Right lobe of liver (tissue), 6 donors: ENCODE data around the gene CLDN7. TPM values are rescaled to one million over a fixed set of nuclear protein-coding genes. Genes with fewer than 3 reads are reported as not detected.

Experiments used
- ATAC-seq, 4 donors: fragments of 200-7000 bp; cut with Tn5 transposase; one replicate each; pipeline ENCODE4 v1.9.1; 2020; ENCODE audit warnings: mild to moderate bottlenecking in 4 of 4, moderate library complexity in 4 of 4
- DNase-seq, 3 donors: peaks; one replicate each; pipeline ENCODE4 v3.0.0-alpha.2; 2020
- H3K27ac ChIP-seq, 3 donors: fragments of 200-600 bp; one replicate each; pipeline ENCODE4 v1.8.0; 2022
- H3K27me3 ChIP-seq, 2 donors: fragments of 200-600 bp; one replicate each; pipeline ENCODE4 v1.8.0; 2022
- H3K36me3 ChIP-seq, 4 donors: fragments of 200-600 bp; sonication (generic) in 1 of 4; one replicate each; pipeline versions ENCODE4 v1.5.1 to v1.8.0; 2017 to 2022; ENCODE audit warnings: control low read depth in 1 of 4
- H3K4me1 ChIP-seq, 4 donors: fragments of 200-600 bp; sonication (generic) in 1 of 4; one replicate each; pipeline versions ENCODE4 v1.5.1 to v1.8.0; 2017 to 2022; ENCODE audit warnings: control low read depth in 1 of 4
- H3K4me3 ChIP-seq, 3 donors: fragments of 200-600 bp; one replicate each; pipeline ENCODE4 v1.8.0; 2022
- H3K9me3 ChIP-seq, 4 donors: fragments of 200-600 bp; sonication (generic) in 1 of 4; one replicate each; pipeline versions ENCODE4 v1.5.1 to v1.8.0; 2017 to 2022; ENCODE audit warnings: control low read depth in 1 of 4
- CTCF ChIP-seq, 4 donors: fragments of 200-600 bp in 3 of 4; fragments of 450-650 bp in 1 of 4; IDR thresholded peaks; one replicate each; pipeline versions ENCODE4 v1.5.1 to v1.8.0; 2016 to 2022; ENCODE audit warnings: antibody characterized with exemption in 4 of 4, mild to moderate bottlenecking in 2 of 4
- POLR2A ChIP-seq: fragments of 450-650 bp; IDR thresholded peaks from one replicate; pipeline ENCODE4 v1.6.1; 2017; ENCODE audit warnings: antibody characterized with exemption, mild to moderate bottlenecking
- WGBS: methylation state at CpG from one replicate; pipeline ENCODE4 v1.1.6; 2018; ENCODE audit warnings: low coverage, low lambda C conversion rate; ENCODE audit not compliant: insufficient coverage; ENCODE audit errors: missing lambda C conversion rate; 5-methylcytosine and 5-hydroxymethylcytosine counted together
- intact Hi-C, 2 donors: fragments of 100-400 bp; cut with DNase I; formaldehyde crosslinking; loops; one replicate each; pipeline versions ENCODE4 v1.11.2 to v1.14.1; 2022
- total RNA-seq, 6 experiments: library from RNA; depleted of rRNA in 2 of 6; stranded (reverse); fragments of >200 nt in 2 of 6; fragmentation: NEBNext Ultra II Directional in 3 of 6; extraction: Animal tissue kit (Norgen Biotek cat#: 25700) in 3 of 6; gene quantifications; one replicate each; pipeline versions ENCODE4 v1.1.0 to v1.2.4, GENCODE V29; 2016 to 2023
- donor health status: DM: no; HTN: yes; CAD: no.
- donor health status: DM: no; HTN: no; CAD: no.
- donor health status: DM: no; HTN: no; CAD: no.
- donor health status: DM: no; HTN: yes; CAD: no.
- donor health status: DM: no; HTN: yes; CAD: no.

The CLDN7 gene
- total RNA-seq, 6 experiments from 2014 or later: 9.6 to 114 (median 23.3) TPM

- Histone ChIP-seq H3K36me3 (peaks cover 4 to 18% (median 10%) of the 10 kb centered on the region in 4 donors), H3K9me3 (no peaks in the 10 kb centered on the region), H3K27me3 (no peaks in the 10 kb centered on the region), H3K4me1 (peaks cover 0 to 32% (median 11%) of the 10 kb centered on the region in 4 donors), H3K27ac (peak within 1 kb of the TSS; percentile 75 to 99 (median 93)), H3K4me3 (peak within 1 kb of the TSS; percentile 94 to 96 (median 94))
- ATAC-seq (peak; percentile 66 to 84 (median 74)), DNase-seq (peak; percentile 99 to 100 (median 100))
- intact Hi-C loops: no loop called here
- peak in 1 of 4 donors; percentile 38 for TF ChIP-seq CTCF (IDR thresholded peaks at IDR 0.05)
- TF ChIP-seq POLR2A: peak; percentile 53
- 1% methylated on average over 40 of the region's 72 CpGs for WGBS
Observed at GRCh38 chr17:7239091-7240027, 22.9 kb downstream of the CLDN7 start, which contains the start of gene PHF23. Gene PHF23, minus strand, starts transcription at chr17:7239457. Its CDS starts 178 bp downstream, at chr17:7239279.

GRCh38 chr17:7238420-7239090 is 23.7 kb downstream of the CLDN7 start:
- H3K27me3 ChIP-seq: no peaks in the 10 kb centered on the region
- DNase-seq: peak in 1 of 3 donors; percentile 47
- intact Hi-C loops: no loop called here
- no peak for ATAC-seq
- H3K36me3 ChIP-seq: peaks cover 3 to 16% (median 8%) of the 10 kb centered on the region in 4 donors
- H3K9me3 ChIP-seq: no peaks in the 10 kb centered on the region
- H3K4me3 ChIP-seq: peak overlapping the region; percentile 94 to 96 (median 94)
- H3K27ac ChIP-seq: peak overlapping the region; percentile 75 to 93 (median 82)
- H3K4me1 ChIP-seq: peaks cover 0 to 31% (median 11%) of the 10 kb centered on the region in 4 donors
- WGBS: under 1% methylated on average over 38 of the region's 39 CpGs
- TF ChIP-seq POLR2A (no peak), CTCF (IDR thresholded peaks at IDR 0.05) (no peak)

- H3K27ac ChIP-seq: peak overlapping the region; percentile 44 to 82 (median 75)
- 0% methylated on average over 19 of the region's 73 CpGs for WGBS
- ATAC-seq (peak; percentile 10 to 17 (median 14)), DNase-seq (peak; percentile 89 to 92 (median 89))
- no peak for TF ChIP-seq POLR2A
- no peak for TF ChIP-seq CTCF (IDR thresholded peaks at IDR 0.05)
- peak overlapping the region; percentile 94 to 96 (median 94) for H3K4me3 ChIP-seq
- H3K9me3 ChIP-seq: no peaks in the 10 kb centered on the region
- H3K27me3 ChIP-seq: no peaks in the 10 kb centered on the region
- intact Hi-C loops: no loop called here
- H3K36me3 ChIP-seq: peaks cover 3 to 16% (median 8%) of the 10 kb centered on the region in 4 donors
- peaks cover 0 to 34% (median 11%) of the 10 kb centered on the region in 4 donors for H3K4me1 ChIP-seq
Observed at GRCh38 chr17:7237761-7238419, 24.4 kb downstream of the CLDN7 start.

- Histone ChIP-seq H3K27me3 (no peaks in the 10 kb centered on the region), H3K27ac (peak overlapping the region; percentile 44 to 82 (median 75)), H3K9me3 (no peaks in the 10 kb centered on the region), H3K36me3 (peaks cover 3 to 16% (median 8%) of the 10 kb centered on the region in 4 donors), H3K4me3 (peak overlapping the region; percentile 94 to 96 (median 94)), H3K4me1 (peaks cover 0 to 38% (median 11%) of the 10 kb centered on the region in 4 donors)
- intact Hi-C loops: no loop called here
- ATAC-seq: no peak
- TF ChIP-seq POLR2A (no peak), CTCF (IDR thresholded peaks at IDR 0.05) (no peak)
- no peak for DNase-seq
- 31% methylated on average over 4 of the region's 6 CpGs for WGBS
Observed at GRCh38 chr17:7237266-7237760, 25.0 kb downstream of the CLDN7 start.
